H1 (cell line): Measurements from ENCODE around the gene PTEN. TPM values are rescaled to one million over a fixed set of nuclear protein-coding genes. Genes with fewer than 3 reads are reported as not detected.

Experiments used
- JUN ChIP-seq: IDR thresholded peaks from 2 replicates; pipeline ENCODE4 v1.6.1; 2011; ENCODE audit warnings: low read depth, mild to moderate bottlenecking, improper control_type of control experiment, low read length
- KDM4A ChIP-seq: IDR thresholded peaks from one replicate; pipeline ENCODE4 v1.7.1; 2012; ENCODE audit warnings: low read depth, mild to moderate bottlenecking, moderate library complexity, low read length, inconsistent platforms; ENCODE audit not compliant: severe bottlenecking
- RFX5 ChIP-seq: IDR thresholded peaks from 2 replicates; pipeline ENCODE4 v1.6.1; 2011; ENCODE audit warnings: low read depth, low read length, improper control_type of control experiment, borderline replicate concordance
- SP1 ChIP-seq: IDR thresholded peaks from 2 replicates; pipeline ENCODE4 v1.6.1; 2011; ENCODE audit warnings: low read depth, low read length
- SP2 ChIP-seq: IDR thresholded peaks from 2 replicates; pipeline ENCODE4 v1.6.1; 2012; ENCODE audit warnings: mild to moderate bottlenecking, low read length, inconsistent platforms
- TAF1 ChIP-seq: IDR thresholded peaks from 2 replicates; pipeline ENCODE4 v1.6.1; 2011; ENCODE audit warnings: mild to moderate bottlenecking, low read depth, low read length
- polyA plus RNA-seq, 7 experiments: library from polyadenylated mRNA; depleted of rRNA in 3 of 7; stranded (reverse) in 5 of 7; unstranded in 2 of 7; fragments of >200 nt in 5 of 7; fragments of 200-250 nt in 2 of 7; gene quantifications; 1 replicate in 5 of 7; 2 replicates in 1 of 7; 4 replicates in 1 of 7; pipeline versions ENCODE4 v1.2.1 to v1.2.3, GENCODE V29; 2011 to 2013; ENCODE audit warnings: missing spikeins in 2 of 7, mixed read lengths in 2 of 7
- total RNA-seq: library from RNA; stranded (reverse); fragmentation: NEBNext Ultra II Directional; extraction: Animal tissue kit (Norgen Biotek cat#: 25700); gene quantifications from 2 replicates; pipeline ENCODE4 v1.2.1, GENCODE V29; 2021
- TF ChIP-seq, protein P1 (sequence below): fragments of 300-600 bp; sonication (generic); IDR thresholded peaks from 2 replicates; pipeline ENCODE4 v1.7.1; 2012; ENCODE audit warnings: low read length, moderate library complexity, mild to moderate bottlenecking, inconsistent platforms; ENCODE audit not compliant: insufficient replicate concordance

The PTEN gene
- total and polyA plus RNA-seq, 2 of the 8 experiments (the other 6 are each of a cell fraction or from before 2014, with no cell fraction given) = 6.3 to 48.7 TPM

GRCh38 chr10:87983716-87984115, 120.3 kb downstream of the PTEN start (continued):
- TF ChIP-seq, protein P1, sequence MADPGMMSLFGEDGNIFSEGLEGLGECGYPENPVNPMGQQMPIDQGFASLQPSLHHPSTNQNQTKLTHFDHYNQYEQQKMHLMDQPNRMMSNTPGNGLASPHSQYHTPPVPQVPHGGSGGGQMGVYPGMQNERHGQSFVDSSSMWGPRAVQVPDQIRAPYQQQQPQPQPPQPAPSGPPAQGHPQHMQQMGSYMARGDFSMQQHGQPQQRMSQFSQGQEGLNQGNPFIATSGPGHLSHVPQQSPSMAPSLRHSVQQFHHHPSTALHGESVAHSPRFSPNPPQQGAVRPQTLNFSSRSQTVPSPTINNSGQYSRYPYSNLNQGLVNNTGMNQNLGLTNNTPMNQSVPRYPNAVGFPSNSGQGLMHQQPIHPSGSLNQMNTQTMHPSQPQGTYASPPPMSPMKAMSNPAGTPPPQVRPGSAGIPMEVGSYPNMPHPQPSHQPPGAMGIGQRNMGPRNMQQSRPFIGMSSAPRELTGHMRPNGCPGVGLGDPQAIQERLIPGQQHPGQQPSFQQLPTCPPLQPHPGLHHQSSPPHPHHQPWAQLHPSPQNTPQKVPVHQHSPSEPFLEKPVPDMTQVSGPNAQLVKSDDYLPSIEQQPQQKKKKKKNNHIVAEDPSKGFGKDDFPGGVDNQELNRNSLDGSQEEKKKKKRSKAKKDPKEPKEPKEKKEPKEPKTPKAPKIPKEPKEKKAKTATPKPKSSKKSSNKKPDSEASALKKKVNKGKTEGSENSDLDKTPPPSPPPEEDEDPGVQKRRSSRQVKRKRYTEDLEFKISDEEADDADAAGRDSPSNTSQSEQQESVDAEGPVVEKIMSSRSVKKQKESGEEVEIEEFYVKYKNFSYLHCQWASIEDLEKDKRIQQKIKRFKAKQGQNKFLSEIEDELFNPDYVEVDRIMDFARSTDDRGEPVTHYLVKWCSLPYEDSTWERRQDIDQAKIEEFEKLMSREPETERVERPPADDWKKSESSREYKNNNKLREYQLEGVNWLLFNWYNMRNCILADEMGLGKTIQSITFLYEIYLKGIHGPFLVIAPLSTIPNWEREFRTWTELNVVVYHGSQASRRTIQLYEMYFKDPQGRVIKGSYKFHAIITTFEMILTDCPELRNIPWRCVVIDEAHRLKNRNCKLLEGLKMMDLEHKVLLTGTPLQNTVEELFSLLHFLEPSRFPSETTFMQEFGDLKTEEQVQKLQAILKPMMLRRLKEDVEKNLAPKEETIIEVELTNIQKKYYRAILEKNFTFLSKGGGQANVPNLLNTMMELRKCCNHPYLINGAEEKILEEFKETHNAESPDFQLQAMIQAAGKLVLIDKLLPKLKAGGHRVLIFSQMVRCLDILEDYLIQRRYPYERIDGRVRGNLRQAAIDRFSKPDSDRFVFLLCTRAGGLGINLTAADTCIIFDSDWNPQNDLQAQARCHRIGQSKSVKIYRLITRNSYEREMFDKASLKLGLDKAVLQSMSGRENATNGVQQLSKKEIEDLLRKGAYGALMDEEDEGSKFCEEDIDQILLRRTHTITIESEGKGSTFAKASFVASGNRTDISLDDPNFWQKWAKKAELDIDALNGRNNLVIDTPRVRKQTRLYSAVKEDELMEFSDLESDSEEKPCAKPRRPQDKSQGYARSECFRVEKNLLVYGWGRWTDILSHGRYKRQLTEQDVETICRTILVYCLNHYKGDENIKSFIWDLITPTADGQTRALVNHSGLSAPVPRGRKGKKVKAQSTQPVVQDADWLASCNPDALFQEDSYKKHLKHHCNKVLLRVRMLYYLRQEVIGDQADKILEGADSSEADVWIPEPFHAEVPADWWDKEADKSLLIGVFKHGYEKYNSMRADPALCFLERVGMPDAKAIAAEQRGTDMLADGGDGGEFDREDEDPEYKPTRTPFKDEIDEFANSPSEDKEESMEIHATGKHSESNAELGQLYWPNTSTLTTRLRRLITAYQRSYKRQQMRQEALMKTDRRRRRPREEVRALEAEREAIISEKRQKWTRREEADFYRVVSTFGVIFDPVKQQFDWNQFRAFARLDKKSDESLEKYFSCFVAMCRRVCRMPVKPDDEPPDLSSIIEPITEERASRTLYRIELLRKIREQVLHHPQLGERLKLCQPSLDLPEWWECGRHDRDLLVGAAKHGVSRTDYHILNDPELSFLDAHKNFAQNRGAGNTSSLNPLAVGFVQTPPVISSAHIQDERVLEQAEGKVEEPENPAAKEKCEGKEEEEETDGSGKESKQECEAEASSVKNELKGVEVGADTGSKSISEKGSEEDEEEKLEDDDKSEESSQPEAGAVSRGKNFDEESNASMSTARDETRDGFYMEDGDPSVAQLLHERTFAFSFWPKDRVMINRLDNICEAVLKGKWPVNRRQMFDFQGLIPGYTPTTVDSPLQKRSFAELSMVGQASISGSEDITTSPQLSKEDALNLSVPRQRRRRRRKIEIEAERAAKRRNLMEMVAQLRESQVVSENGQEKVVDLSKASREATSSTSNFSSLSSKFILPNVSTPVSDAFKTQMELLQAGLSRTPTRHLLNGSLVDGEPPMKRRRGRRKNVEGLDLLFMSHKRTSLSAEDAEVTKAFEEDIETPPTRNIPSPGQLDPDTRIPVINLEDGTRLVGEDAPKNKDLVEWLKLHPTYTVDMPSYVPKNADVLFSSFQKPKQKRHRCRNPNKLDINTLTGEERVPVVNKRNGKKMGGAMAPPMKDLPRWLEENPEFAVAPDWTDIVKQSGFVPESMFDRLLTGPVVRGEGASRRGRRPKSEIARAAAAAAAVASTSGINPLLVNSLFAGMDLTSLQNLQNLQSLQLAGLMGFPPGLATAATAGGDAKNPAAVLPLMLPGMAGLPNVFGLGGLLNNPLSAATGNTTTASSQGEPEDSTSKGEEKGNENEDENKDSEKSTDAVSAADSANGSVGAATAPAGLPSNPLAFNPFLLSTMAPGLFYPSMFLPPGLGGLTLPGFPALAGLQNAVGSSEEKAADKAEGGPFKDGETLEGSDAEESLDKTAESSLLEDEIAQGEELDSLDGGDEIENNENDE = no peak
- TF ChIP-seq TAF1 (no peak), KDM4A (no peak), SP2 (no peak), RFX5 (no peak), JUN (no peak), SP1 (no peak)
